ENCODE results near the gene HLCS.
A peak's percentile ranks its signal among the peaks of the same experiment; 100 is the strongest.

Gene HLCS

GRCh38 chr21:36791180-36791579 is 175.3 kb downstream of the HLCS start:
- no peak for DNase-seq (ENCODE audit: extremely low read depth, low read depth)
- no peak for TF ChIP-seq CTCF (IDR thresholded peaks at IDR 0.05; ENCODE audit: low read depth, low read length, missing control alignments)
- H3K4me3 ChIP-seq (replicated peaks; ENCODE audit: low read depth, low read length), result no peak overlapping the region

DNA sequence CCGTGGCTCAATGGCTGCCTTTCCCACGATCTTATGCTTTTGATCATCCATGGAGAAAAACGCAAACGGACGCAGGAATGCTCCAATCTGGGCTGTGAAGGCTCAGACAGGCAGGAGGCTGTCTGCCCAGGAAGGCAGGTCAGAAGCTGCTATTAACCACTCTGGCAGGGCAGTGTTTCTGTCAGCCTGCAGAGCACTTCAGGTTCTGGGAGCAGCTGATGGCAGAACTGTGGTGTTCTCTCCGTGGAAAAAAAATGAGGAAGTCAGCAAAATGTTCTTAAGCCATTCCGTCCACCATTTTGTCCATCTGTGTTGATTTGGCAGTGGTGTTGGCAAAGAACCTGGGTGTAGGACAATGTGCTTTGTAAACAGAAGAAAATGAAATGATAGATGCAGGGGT is 175.9 kb downstream of the HLCS start:
- DNase-seq (ENCODE audit: extremely low read depth, low read depth), result no peak
- H3K4me3 ChIP-seq (replicated peaks; ENCODE audit: low read depth, low read length), result no peak overlapping the region
- TF ChIP-seq CTCF (IDR thresholded peaks at IDR 0.05; ENCODE audit: low read depth, low read length, missing control alignments), result no peak

DNA sequence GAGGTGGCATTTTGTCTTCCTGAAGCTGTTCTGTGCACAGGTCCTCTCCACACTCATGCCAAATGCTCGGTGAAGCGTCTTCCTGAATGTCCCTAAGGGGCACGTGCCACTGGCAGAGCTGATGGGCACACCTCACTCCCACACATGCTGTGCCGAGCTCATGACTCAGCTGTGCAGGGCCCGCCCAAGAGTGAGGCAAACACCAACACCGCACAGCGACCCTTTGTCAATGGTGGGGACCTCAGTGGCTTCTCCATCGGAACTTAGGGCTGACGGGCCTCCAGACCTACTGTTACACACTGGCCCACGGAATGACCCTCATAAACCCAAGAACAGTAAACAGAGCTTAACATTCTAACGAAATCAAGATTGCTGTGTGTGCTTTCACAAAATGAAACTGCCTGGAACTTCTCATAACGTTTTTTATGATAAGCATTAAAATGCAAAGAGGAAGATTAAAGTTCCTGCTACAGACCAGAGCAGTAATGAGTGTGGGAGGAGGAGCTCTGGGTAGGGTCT is 178.3 kb downstream of the HLCS start:
- TF ChIP-seq CTCF (IDR thresholded peaks at IDR 0.05; ENCODE audit: low read depth, low read length, missing control alignments), result no peak
- DNase-seq (ENCODE audit: extremely low read depth, low read depth), result no peak
- 0 out of 2 replicates have a peak overlapping the region, but pooled peaks have one; percentile 2 for H3K4me3 ChIP-seq (replicated peaks; ENCODE audit: low read depth, low read length)

DNA sequence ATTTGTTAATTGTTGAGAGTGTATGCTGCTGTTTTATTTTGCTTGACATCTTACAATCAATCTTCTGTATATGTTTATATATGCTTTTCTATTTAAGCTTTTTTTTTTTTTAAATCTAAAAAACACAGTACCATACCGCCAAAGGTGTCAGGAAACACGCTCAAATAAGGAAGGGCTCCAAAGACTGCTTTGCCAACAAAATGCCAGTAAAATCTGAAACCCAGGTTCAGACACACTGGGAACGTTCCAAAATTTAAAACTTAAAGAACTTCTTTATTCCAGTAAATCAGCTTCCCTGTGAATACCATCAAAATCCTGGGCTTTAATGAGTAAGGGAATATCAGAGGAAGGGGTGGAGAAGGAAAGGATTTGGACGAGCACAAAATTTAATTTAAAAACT is 180.3 kb downstream of the HLCS start:
- no peak for DNase-seq (ENCODE audit: extremely low read depth, low read depth)
- no peak for TF ChIP-seq CTCF (IDR thresholded peaks at IDR 0.05; ENCODE audit: low read depth, low read length, missing control alignments)
- H3K4me3 ChIP-seq (replicated peaks; ENCODE audit: low read depth, low read length), result no peak overlapping the region

DNA sequence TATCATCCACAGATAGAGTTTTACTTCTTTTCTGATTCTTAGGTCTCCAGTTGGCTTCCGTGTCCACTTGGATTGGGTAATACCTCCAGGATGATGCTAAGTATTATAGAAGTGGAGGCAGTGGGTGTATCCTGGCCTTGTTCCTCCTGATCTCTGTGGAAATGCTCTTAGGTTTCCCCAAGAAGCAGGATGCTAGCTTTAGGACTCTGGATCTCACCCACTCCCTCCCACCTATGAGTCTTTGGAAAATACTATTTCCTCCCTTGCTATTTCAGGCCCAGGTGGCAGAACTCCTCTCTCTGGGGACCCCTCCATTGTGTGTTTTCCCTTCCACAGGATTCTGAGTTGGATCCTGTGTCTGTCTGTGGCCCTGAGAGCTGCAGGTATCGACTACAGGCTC is 180.9 kb downstream of the HLCS start:
- H3K4me3 ChIP-seq (replicated peaks; ENCODE audit: low read depth, low read length), result no peak overlapping the region
- no peak for TF ChIP-seq CTCF (IDR thresholded peaks at IDR 0.05; ENCODE audit: low read depth, low read length, missing control alignments)
- no peak for DNase-seq (ENCODE audit: extremely low read depth, low read depth)

- no peak overlapping the region for H3K4me3 ChIP-seq (replicated peaks; ENCODE audit: low read depth, low read length)
- DNase-seq (ENCODE audit: extremely low read depth, low read depth), result no peak
- TF ChIP-seq CTCF (IDR thresholded peaks at IDR 0.05; ENCODE audit: low read depth, low read length, missing control alignments), result no peak
Observed at GRCh38 chr21:36784947-36785346, 181.5 kb downstream of the HLCS start.
